ENCODE data around the gene ZNF106.

The ZNF106 gene

GRCh38 chr15:42409011-42409410 is 81.9 kb downstream of the ZNF106 start:
- no peak for DNase-seq

GRCh38 chr15:42408178-42408577 is 82.8 kb downstream of the ZNF106 start:
- no peak for DNase-seq

- DNase-seq, result peak in 9 of 58 donors; percentile 7 to 57 (median 21)
These were observed 85.0 kb downstream of the ZNF106 start for GRCh38 chr15:42405863-42406482.

- peak in 54 of 58 donors; percentile 20 to 95 (median 75) for DNase-seq
These were observed 86.3 kb downstream of the ZNF106 start for GRCh38 chr15:42404461-42405235.

GRCh38 chr15:42403389-42403788 is 87.6 kb downstream of the ZNF106 start:
- DNase-seq, result no peak

- DNase-seq, result no peak
These were observed 88.3 kb downstream of the ZNF106 start for GRCh38 chr15:42402455-42403205.

GRCh38 chr15:42401544-42402454 is 89.1 kb downstream of the ZNF106 start:
- DNase-seq, result no peak

GRCh38 chr15:42395838-42396237 is 95.1 kb downstream of the ZNF106 start:
- DNase-seq, result no peak

GRCh38 chr15:42394106-42394505 is 96.8 kb downstream of the ZNF106 start:
- DNase-seq, result no peak

GRCh38 chr15:42392309-42393024 is 98.5 kb downstream of the ZNF106 start:
- no peak for DNase-seq

- peak in 5 of 58 donors; percentile 10 to 23 (median 18) for DNase-seq
These were observed 103.3 kb downstream of the ZNF106 start for GRCh38 chr15:42387603-42388002.

GRCh38 chr15:42385980-42386700 is 104.8 kb downstream of the ZNF106 start:
- no peak for DNase-seq

- DNase-seq, result peak in 4 of 58 donors; percentile 1 to 24 (median 10)
These were observed 105.5 kb downstream of the ZNF106 start for GRCh38 chr15:42385206-42385979.

- no peak for DNase-seq
These were observed 106.3 kb downstream of the ZNF106 start for GRCh38 chr15:42384597-42384996.

GRCh38 chr15:42378011-42378410 is 112.9 kb downstream of the ZNF106 start:
- no peak for DNase-seq

GRCh38 chr15:42375941-42376340 is 115.0 kb downstream of the ZNF106 start:
- DNase-seq, result no peak

- DNase-seq, result no peak
These were observed 115.7 kb downstream of the ZNF106 start for GRCh38 chr15:42375252-42375651.

- DNase-seq, result no peak
These were observed 116.1 kb downstream of the ZNF106 start for GRCh38 chr15:42374810-42375209.

- no peak for DNase-seq
These were observed 117.0 kb downstream of the ZNF106 start for GRCh38 chr15:42373936-42374335.
